Measurements from ENCODE around the gene ZNF200. TPM values are rescaled to one million over a fixed set of nuclear protein-coding genes. Genes with fewer than 3 reads are reported as not detected.

Gene ZNF200
- polyA plus RNA-seq, 1 of the 3 experiments (the other 2 are of a cell fraction): 2.8 TPM

DNA sequence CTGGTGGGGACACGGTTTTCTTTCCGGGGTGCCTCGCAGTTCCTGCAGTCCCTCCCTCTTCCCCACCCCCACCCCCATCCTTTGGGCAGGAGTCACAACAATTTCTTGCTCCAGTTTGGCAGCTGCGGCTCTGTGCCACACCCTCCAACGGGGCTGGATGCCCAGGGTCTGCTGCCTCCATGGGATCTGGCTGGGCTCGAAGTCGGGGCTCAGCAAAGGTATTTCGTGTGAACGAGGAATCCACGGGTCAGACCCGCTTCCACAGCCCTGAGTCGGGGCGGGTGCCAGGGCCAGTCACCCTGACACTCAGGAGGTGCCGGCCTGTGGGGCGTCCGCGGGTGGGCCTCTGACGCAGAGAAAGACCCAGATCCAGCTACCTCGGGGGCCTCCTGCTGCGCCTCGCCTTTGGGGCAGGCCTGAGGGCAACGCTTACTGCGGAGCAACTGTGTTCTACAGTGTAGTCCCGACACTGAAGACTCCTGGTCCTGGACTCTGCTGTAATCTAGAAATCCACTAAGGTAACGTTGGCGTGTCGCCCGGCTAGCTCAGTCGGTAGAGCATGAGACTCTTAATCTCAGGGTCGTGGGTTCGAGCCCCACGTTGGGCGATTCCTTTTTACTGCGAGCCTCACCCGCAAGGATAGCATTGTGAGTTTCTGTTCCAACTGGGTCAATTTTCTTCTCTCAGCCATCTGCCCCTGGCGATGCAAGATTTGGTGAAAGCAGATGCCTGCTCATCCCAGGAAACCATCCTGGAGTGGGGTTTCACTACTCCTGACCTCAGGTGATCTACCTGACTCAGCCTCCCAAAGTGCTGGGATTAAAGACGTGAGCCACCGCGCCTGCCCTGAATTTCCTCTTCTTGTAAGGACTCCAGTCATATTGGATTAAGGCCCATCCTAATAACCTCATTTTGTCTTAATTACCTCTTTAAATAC, 59.5 kb downstream of the ZNF200 start:
- CTCF ChIA-PET: interaction anchor here (0.8 to 1.6 kb wide), 3 partner anchors 9 to 116 kb away, joined by 3 to 8 read pairs (median 3); no protein-coding TSS in a partner anchor
- DNase-seq: no peak
- WGBS (ENCODE audit: low lambda C conversion rate): 10% methylated on average over 25 of the region's 39 CpGs

More for the DNA sequence above, 59.5 kb downstream of the ZNF200 start:
- Histone ChIP-seq H3K27ac (ENCODE audit: low read depth in 2 of 2, low read length in 1 of 2) (no peak overlapping the region), H3F3A (replicated peaks; ENCODE audit: insufficient read depth) (peaks cover 12% of the 10 kb centered on the region), H3K9me3 (no peaks in the 10 kb centered on the region), H3K4me3 (ENCODE audit: low read depth in 2 of 2, low read length in 1 of 2) (peak overlapping the region; percentile 29 to 36; a peak in 3 of 4 replicates), H2AFZ (ENCODE audit: low read depth) (no peak overlapping the region; the same call in 1 of the 2 replicates), H4K20me1 (ENCODE audit: insufficient read depth) (no peaks in the 10 kb centered on the region), H3K27me3 (ENCODE audit: insufficient read depth) (peaks cover 93% of the 10 kb centered on the region), H3K4me1 (ENCODE audit: control insufficient read depth in 1 of 2, insufficient read depth in 2 of 2, low read depth in 1 of 2, low read length in 1 of 2) (peaks cover 0 to 5% of the 10 kb centered on the region in 2 experiments; a peak in 1 of 4 replicates), H3K9me2 (no peaks in the 10 kb centered on the region), H3K9ac (no peak overlapping the region), H3K79me2 (ENCODE audit: insufficient read depth) (no peaks in the 10 kb centered on the region), H3K4me2 (0 out of 2 replicates have a peak overlapping the region, but pooled peaks have one; percentile 25), H3K36me3 (replicated peaks in 1 of 2; ENCODE audit: control insufficient read depth in 1 of 2, insufficient read depth in 2 of 2, low read length in 1 of 2) (no peaks in the 10 kb centered on the region)
- POLR2A ChIA-PET: no interaction called here
- no peak for TF ChIP-seq SIN3A (IDR thresholded peaks at IDR 0.05; ENCODE audit: borderline replicate concordance, low read depth, low read length)
- TF ChIP-seq TEAD4 (IDR thresholded peaks at IDR 0.05; ENCODE audit: borderline replicate concordance, insufficient read depth): peak; percentile 68
- TF ChIP-seq GATA2 (CRISPR knock-in tag; IDR thresholded peaks at IDR 0.05): no peak
- TF ChIP-seq, protein P1, sequence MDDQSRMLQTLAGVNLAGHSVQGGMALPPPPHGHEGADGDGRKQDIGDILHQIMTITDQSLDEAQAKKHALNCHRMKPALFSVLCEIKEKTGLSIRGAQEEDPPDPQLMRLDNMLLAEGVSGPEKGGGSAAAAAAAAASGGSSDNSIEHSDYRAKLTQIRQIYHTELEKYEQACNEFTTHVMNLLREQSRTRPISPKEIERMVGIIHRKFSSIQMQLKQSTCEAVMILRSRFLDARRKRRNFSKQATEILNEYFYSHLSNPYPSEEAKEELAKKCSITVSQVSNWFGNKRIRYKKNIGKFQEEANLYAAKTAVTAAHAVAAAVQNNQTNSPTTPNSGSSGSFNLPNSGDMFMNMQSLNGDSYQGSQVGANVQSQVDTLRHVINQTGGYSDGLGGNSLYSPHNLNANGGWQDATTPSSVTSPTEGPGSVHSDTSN (IDR thresholded peaks at IDR 0.05): no peak
- no peak for TF ChIP-seq ELF1 (IDR thresholded peaks at IDR 0.05)
- TF ChIP-seq NFIC (IDR thresholded peaks at IDR 0.05; ENCODE audit: borderline replicate concordance): 0 out of 2 replicates have a peak, but pooled peaks have one; percentile 4
- TF ChIP-seq, protein P2, sequence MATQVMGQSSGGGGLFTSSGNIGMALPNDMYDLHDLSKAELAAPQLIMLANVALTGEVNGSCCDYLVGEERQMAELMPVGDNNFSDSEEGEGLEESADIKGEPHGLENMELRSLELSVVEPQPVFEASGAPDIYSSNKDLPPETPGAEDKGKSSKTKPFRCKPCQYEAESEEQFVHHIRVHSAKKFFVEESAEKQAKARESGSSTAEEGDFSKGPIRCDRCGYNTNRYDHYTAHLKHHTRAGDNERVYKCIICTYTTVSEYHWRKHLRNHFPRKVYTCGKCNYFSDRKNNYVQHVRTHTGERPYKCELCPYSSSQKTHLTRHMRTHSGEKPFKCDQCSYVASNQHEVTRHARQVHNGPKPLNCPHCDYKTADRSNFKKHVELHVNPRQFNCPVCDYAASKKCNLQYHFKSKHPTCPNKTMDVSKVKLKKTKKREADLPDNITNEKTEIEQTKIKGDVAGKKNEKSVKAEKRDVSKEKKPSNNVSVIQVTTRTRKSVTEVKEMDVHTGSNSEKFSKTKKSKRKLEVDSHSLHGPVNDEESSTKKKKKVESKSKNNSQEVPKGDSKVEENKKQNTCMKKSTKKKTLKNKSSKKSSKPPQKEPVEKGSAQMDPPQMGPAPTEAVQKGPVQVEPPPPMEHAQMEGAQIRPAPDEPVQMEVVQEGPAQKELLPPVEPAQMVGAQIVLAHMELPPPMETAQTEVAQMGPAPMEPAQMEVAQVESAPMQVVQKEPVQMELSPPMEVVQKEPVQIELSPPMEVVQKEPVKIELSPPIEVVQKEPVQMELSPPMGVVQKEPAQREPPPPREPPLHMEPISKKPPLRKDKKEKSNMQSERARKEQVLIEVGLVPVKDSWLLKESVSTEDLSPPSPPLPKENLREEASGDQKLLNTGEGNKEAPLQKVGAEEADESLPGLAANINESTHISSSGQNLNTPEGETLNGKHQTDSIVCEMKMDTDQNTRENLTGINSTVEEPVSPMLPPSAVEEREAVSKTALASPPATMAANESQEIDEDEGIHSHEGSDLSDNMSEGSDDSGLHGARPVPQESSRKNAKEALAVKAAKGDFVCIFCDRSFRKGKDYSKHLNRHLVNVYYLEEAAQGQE (IDR thresholded peaks at IDR 0.05; ENCODE audit: low read depth, low read length): no peak
- TF ChIP-seq RAD21 (IDR thresholded peaks at IDR 0.05; ENCODE audit: low read length): no peak
- peak; percentile 41; the same call in 1 of the 2 replicates for TF ChIP-seq FOSL2 (IDR thresholded peaks at IDR 0.05; ENCODE audit: borderline replicate concordance, low read depth)
- TF ChIP-seq RFX5 (IDR thresholded peaks at IDR 0.05; ENCODE audit: low read length): no peak
- TF ChIP-seq, protein P3, sequence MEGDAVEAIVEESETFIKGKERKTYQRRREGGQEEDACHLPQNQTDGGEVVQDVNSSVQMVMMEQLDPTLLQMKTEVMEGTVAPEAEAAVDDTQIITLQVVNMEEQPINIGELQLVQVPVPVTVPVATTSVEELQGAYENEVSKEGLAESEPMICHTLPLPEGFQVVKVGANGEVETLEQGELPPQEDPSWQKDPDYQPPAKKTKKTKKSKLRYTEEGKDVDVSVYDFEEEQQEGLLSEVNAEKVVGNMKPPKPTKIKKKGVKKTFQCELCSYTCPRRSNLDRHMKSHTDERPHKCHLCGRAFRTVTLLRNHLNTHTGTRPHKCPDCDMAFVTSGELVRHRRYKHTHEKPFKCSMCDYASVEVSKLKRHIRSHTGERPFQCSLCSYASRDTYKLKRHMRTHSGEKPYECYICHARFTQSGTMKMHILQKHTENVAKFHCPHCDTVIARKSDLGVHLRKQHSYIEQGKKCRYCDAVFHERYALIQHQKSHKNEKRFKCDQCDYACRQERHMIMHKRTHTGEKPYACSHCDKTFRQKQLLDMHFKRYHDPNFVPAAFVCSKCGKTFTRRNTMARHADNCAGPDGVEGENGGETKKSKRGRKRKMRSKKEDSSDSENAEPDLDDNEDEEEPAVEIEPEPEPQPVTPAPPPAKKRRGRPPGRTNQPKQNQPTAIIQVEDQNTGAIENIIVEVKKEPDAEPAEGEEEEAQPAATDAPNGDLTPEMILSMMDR (IDR thresholded peaks at IDR 0.05): no peak
- TF ChIP-seq, protein P4, sequence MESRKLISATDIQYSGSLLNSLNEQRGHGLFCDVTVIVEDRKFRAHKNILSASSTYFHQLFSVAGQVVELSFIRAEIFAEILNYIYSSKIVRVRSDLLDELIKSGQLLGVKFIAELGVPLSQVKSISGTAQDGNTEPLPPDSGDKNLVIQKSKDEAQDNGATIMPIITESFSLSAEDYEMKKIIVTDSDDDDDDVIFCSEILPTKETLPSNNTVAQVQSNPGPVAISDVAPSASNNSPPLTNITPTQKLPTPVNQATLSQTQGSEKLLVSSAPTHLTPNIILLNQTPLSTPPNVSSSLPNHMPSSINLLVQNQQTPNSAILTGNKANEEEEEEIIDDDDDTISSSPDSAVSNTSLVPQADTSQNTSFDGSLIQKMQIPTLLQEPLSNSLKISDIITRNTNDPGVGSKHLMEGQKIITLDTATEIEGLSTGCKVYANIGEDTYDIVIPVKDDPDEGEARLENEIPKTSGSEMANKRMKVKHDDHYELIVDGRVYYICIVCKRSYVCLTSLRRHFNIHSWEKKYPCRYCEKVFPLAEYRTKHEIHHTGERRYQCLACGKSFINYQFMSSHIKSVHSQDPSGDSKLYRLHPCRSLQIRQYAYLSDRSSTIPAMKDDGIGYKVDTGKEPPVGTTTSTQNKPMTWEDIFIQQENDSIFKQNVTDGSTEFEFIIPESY (IDR thresholded peaks at IDR 0.05; ENCODE audit: borderline replicate concordance, low read depth): no peak
